Peyer's patch (tissue), 4 donors: ENCODE data around the gene CCDC85C. TPM values are rescaled to one million over a fixed set of nuclear protein-coding genes. Genes with fewer than 3 reads are reported as not detected.

Source experiments
- DNase-seq, 3 donors: peaks; one replicate each; pipeline ENCODE4 v3.0.0-alpha.2; 2017 to 2019
- H3K27ac ChIP-seq, 4 donors: fragments of 200-600 bp; sonication (generic); one replicate each; pipeline ENCODE4 v1.5.1; 2016 to 2019
- H3K27me3 ChIP-seq, 2 donors: fragments of 200-600 bp; sonication (generic); one replicate each; pipeline ENCODE4 v1.5.1; 2019
- H3K36me3 ChIP-seq, 3 donors: fragments of 200-600 bp; sonication (generic); one replicate each; pipeline ENCODE4 v1.5.1; 2016 to 2019
- H3K4me1 ChIP-seq, 4 donors: fragments of 200-600 bp; sonication (generic); one replicate each; pipeline ENCODE4 v1.5.1; 2016 to 2019
- H3K4me3 ChIP-seq, 4 donors: fragments of 200-600 bp; sonication (generic); 1 replicate in 3 of 4; 2 replicates in 1 of 4; pipeline ENCODE4 v1.5.1; 2016 to 2019; ENCODE audit warnings: mild to moderate bottlenecking in 1 of 4
- H3K9me3 ChIP-seq, 4 donors: fragments of 200-600 bp; sonication (generic); one replicate each; pipeline ENCODE4 v1.5.1; 2016 to 2019; ENCODE audit warnings: mild to moderate bottlenecking in 1 of 4
- POLR2A ChIP-seq, 2 donors: fragments of 450-650 bp; IDR thresholded peaks; one replicate each; pipeline ENCODE4 v1.5.1; 2017; ENCODE audit warnings: antibody characterized with exemption in 2 of 2, mild to moderate bottlenecking in 2 of 2, moderate library complexity in 2 of 2
- total RNA-seq, 4 donors: library from RNA; depleted of rRNA; stranded (reverse); fragments of >200 nt; gene quantifications; one replicate each; pipeline ENCODE4 v1.1.0, GENCODE V29; 2016
- TF ChIP-seq, protein P1 (sequence below), 6 experiments: fragments of 450-650 bp in 4 of 6; fragments of 200-600 bp in 2 of 6; sonication (generic) in 1 of 6; IDR thresholded peaks; one replicate each; pipeline ENCODE4 v1.5.1; 2017 to 2019; ENCODE audit warnings: antibody characterized with exemption in 6 of 6, mild to moderate bottlenecking in 3 of 6, moderate library complexity in 1 of 6

CCDC85C gene
- total RNA-seq, 4 donors from 2014 or later = 19.8 to 98.1 (median 78.8) TPM

GRCh38 chr14:99508896-99509629 is 94.9 kb downstream of the CCDC85C start:
- H3K4me1 ChIP-seq = no peaks in the 10 kb centered on the region
- H3K27ac ChIP-seq = no peak overlapping the region
- peaks cover 0 to 92% (median 0%) of the 10 kb centered on the region in 3 donors for H3K36me3 ChIP-seq
- H3K4me3 ChIP-seq = no peak overlapping the region
- peak in 1 of 3 donors; percentile 11 for DNase-seq
- TF ChIP-seq, protein P1, sequence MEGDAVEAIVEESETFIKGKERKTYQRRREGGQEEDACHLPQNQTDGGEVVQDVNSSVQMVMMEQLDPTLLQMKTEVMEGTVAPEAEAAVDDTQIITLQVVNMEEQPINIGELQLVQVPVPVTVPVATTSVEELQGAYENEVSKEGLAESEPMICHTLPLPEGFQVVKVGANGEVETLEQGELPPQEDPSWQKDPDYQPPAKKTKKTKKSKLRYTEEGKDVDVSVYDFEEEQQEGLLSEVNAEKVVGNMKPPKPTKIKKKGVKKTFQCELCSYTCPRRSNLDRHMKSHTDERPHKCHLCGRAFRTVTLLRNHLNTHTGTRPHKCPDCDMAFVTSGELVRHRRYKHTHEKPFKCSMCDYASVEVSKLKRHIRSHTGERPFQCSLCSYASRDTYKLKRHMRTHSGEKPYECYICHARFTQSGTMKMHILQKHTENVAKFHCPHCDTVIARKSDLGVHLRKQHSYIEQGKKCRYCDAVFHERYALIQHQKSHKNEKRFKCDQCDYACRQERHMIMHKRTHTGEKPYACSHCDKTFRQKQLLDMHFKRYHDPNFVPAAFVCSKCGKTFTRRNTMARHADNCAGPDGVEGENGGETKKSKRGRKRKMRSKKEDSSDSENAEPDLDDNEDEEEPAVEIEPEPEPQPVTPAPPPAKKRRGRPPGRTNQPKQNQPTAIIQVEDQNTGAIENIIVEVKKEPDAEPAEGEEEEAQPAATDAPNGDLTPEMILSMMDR (IDR thresholded peaks at IDR 0.05) = no peak
- TF ChIP-seq POLR2A (IDR thresholded peaks at IDR 0.05) = no peak
- H3K27me3 ChIP-seq = no peaks in the 10 kb centered on the region
- H3K9me3 ChIP-seq = no peaks in the 10 kb centered on the region

GRCh38 chr14:99507860-99508640 is 96.0 kb downstream of the CCDC85C start:
- no peak for DNase-seq
- H3K9me3 ChIP-seq = no peaks in the 10 kb centered on the region
- no peak overlapping the region for H3K4me3 ChIP-seq
- no peaks in the 10 kb centered on the region for H3K4me1 ChIP-seq
- H3K27ac ChIP-seq = no peak overlapping the region
- TF ChIP-seq, protein P1 (IDR thresholded peaks at IDR 0.05) = no peak
- TF ChIP-seq POLR2A (IDR thresholded peaks at IDR 0.05) = no peak
- peaks cover 0 to 94% (median 0%) of the 10 kb centered on the region in 3 donors for H3K36me3 ChIP-seq
- no peaks in the 10 kb centered on the region for H3K27me3 ChIP-seq

GRCh38 chr14:99506276-99506675 is 97.7 kb downstream of the CCDC85C start:
- Histone ChIP-seq H3K27ac (no peak overlapping the region), H3K4me3 (no peak overlapping the region), H3K9me3 (no peaks in the 10 kb centered on the region), H3K4me1 (no peaks in the 10 kb centered on the region), H3K36me3 (peaks cover 0 to 98% (median 0%) of the 10 kb centered on the region in 3 donors), H3K27me3 (no peaks in the 10 kb centered on the region)
- no peak for TF ChIP-seq POLR2A (IDR thresholded peaks at IDR 0.05)
- TF ChIP-seq, protein P1 (IDR thresholded peaks at IDR 0.05) = no peak
- DNase-seq = no peak

DNA sequence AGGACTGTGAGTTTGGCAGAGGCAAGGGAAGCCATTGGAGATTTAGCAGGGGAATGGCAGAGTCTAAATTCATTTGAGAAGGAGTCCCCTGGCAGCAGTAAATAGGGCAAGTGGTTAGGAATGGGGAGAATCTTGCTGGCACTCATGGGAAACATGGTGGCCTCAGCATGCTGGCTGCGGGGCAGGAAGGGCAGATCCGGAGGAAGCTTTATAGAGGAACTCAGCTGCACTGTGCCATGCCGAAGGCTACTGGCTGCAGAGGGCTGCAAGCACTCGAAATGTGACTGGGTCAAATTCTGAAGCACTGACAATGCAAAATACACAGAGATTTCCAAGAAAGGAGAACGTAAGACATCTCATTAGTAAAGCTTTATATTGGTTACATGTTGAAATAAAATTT is 98.9 kb downstream of the CCDC85C start:
- Histone ChIP-seq H3K27me3 (no peaks in the 10 kb centered on the region), H3K27ac (no peak overlapping the region), H3K9me3 (no peaks in the 10 kb centered on the region), H3K4me3 (no peak overlapping the region), H3K4me1 (no peaks in the 10 kb centered on the region), H3K36me3 (peaks cover 0 to 100% (median 0%) of the 10 kb centered on the region in 3 donors)
- DNase-seq = no peak
- TF ChIP-seq, protein P1 (IDR thresholded peaks at IDR 0.05) = no peak
- no peak for TF ChIP-seq POLR2A (IDR thresholded peaks at IDR 0.05)

GRCh38 chr14:99503848-99504453 is 100.1 kb downstream of the CCDC85C start:
- Histone ChIP-seq H3K36me3 (peaks cover 0 to 99% (median 0%) of the 10 kb centered on the region in 3 donors), H3K4me3 (no peak overlapping the region), H3K4me1 (no peaks in the 10 kb centered on the region), H3K27me3 (no peaks in the 10 kb centered on the region), H3K27ac (no peak overlapping the region), H3K9me3 (no peaks in the 10 kb centered on the region)
- TF ChIP-seq, protein P1 (IDR thresholded peaks at IDR 0.05) = no peak
- DNase-seq = no peak
